ENCODE measurements around the gene GASK1A.

The GASK1A gene

GRCh38 chr3:42983927-42984326 lies 4.8 kb downstream of the GASK1A start:
- DNase-seq: no peak

DNA sequence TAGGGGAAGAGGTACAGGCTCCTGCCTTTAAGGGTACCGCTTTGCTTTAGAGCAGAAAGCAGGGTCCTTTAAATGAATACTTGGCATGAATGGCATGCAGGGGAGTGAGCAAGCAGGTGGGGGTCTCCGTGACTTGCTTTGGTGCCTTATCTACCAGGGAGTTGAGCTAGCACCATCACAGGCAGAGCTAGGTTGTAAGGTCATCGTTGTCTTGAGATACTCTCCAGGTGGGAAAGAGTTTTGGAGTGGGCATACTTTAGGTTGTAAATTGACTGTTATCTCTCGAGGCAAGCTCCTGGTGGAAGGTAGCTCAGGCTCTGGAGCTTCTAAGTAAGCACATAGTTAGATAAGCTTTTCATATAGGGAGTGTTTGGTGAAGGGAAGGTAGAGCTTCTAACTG lies 5.6 kb downstream of the GASK1A start:
- DNase-seq: no peak

- no peak for DNase-seq
Observed at GRCh38 chr3:42988097-42988496, 9.0 kb downstream of the GASK1A start.

DNA sequence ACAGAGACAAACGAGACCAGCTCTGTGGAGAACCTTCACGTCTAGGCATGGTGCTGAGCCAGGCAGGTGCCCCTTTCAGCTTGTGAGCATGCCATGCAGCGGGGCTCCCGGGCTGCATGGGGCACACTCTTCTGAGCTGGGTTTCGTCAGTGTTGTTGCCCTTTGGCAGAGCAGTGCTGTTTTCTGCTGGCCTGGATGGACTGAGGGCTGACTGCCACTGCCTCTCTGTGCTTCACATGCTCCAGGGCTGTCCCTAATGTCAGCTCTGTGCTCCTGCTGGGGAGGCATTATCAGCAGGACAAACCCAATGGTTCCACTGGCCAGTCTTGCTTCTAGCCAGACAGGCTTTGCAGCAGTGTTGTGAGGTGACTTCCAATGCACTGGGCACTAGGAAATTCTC lies 9.5 kb downstream of the GASK1A start:
- DNase-seq: no peak

GRCh38 chr3:42991341-42992315 lies 12.5 kb downstream of the GASK1A start:
- no peak for DNase-seq

DNA sequence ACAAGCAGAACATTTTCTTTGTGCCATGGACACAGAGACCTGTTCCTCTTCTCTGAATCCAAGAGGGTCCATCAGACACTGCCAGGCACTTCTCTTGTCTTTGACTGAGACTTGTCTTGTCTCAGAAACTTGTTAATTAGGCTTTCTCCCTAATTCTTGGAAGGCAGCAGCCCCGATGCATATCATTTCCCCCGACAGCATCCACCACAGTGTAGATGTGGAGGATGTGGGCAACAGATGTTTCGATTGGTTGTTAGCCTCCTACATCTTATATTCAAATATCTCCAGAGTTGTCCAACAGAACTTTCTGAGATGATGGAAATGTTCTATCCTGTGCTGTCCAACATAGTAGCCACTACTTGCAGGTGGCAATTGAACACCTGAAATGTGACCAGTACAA lies 15.5 kb downstream of the GASK1A start:
- no peak for DNase-seq

DNA sequence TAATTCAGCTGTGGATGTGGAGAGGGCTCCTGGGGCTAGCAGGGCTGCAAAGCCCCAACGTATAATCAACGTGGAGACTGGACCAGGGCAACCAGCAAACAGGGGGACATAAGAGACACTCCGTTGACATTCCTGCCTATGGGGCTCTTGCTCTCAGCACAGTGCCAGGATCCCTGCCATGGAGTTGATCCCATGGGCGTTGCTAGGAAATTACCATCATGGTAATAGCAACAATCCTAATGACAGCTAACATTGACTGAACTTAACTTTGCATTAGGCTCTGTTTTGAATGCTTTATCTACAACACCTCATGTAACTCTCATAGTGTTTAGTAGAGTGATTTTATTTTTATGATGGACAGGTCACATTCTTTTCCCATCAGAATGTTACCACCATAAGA lies 16.9 kb downstream of the GASK1A start:
- no peak for DNase-seq

DNA sequence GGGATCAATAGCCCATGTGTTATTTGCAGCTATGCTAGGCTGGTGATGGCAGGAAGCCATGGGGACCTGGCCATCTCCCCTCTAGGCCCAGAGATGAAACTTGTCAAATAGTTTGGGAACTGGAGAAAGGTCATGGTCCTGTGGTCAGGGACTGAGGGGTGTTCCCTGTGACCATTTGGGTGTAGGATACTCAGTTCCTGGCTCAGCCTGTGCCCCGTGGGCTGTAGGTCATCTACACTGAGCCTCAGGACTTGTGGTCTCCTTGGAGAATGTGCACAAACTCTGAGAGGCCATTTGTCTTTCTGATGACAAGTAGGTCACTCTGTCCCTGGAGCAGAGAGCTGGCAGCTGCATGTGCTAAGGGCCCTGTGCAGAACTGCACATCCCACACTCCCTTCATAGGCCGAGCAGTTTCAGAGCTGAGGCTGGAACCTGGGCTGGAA lies 17.5 kb downstream of the GASK1A start:
- no peak for DNase-seq

- DNase-seq: no peak
Observed at GRCh38 chr3:42999212-42999611, 20.1 kb downstream of the GASK1A start.

DNA sequence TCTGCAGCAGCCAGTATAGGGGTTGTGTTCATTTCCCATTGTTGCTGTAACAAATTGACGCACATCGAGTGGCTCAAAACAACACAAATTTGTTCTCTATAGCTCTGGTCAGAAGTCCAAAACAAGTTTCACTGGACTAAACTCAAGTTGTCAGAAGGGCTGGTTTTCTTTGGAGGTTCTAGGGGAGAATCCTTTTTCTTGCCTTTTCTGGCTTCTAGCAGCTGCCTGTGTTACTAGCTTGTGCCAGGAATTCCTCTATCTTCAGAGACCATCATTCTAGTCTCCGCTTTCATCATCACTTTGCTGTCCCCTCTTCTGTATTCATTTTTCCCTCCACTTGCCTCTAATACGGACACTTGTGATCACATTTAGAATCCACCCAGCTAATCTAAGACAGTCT lies 20.5 kb downstream of the GASK1A start:
- no peak for DNase-seq

GRCh38 chr3:43000387-43000786 lies 21.3 kb downstream of the GASK1A start:
- DNase-seq: no peak

- no peak for DNase-seq
Observed at GRCh38 chr3:43001094-43001553, 22.0 kb downstream of the GASK1A start.

GRCh38 chr3:43001556-43002121 lies 22.5 kb downstream of the GASK1A start:
- DNase-seq: no peak

GRCh38 chr3:43004282-43004681 lies 25.2 kb downstream of the GASK1A start:
- DNase-seq: no peak

DNA sequence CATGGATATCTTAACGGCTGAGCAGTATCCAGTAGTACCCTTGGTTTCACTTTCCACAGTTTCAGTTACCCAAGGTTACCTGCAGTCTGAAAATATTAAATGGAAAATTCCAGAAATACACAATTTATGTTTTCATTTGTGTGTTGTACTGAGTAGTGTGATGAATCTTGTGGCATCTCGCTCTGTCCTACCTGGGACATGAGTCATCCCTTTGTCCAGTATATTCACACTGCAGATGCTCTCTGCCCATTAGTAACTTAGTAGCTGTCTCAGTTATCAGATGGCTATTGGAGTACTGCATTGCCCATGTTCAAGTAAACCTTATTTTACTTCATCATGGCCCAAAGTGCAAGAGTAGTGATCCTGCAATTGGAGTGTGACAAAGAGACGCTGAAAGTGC lies 26.1 kb downstream of the GASK1A start:
- no peak for DNase-seq

- DNase-seq: no peak
Observed at GRCh38 chr3:43005981-43006380, 26.9 kb downstream of the GASK1A start.

GRCh38 chr3:43006825-43007224 lies 27.7 kb downstream of the GASK1A start:
- DNase-seq: no peak

- DNase-seq: no peak
Observed at GRCh38 chr3:43009547-43009946, 30.4 kb downstream of the GASK1A start.

DNA sequence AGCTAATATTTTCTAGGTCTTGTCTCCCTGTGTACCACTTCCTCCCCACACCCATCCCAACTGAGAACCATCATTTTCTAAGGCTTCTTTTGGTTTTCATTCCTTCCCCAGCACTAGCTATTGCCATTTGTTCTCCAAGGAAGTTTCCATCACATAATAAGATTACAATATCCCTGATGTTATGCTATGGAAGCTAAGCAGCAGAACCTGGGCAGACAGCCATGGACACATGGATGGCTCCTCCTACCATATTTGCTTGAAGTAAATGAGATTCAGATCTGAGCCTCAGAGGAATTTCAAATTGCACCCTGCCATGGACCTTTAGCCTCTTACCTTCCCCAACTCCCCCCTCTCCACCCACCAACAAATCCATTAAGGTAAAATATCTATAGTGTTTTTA lies 31.5 kb downstream of the GASK1A start:
- no peak for DNase-seq

GRCh38 chr3:43011638-43012037 lies 32.5 kb downstream of the GASK1A start:
- DNase-seq: no peak

DNA sequence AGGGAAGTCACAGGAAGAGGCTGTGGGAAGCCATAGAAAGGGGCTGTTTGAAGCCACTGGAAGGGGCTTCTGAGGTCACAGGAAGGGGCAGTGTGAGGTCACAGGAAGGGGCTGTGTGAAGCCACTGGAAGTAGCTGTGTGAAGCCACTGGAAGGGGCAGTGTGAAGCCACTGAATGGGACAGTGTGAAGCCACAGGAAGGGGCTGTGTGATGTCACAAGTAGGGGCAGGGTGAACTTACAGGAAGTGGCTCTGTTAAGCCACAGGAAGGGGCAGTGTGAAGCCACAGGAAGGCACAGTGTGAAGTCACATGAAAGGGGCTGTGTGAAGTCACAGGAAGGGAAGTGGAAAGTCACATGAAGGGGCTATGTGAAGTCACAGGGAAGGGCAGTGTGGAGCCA lies 33.1 kb downstream of the GASK1A start:
- no peak for DNase-seq

DNA sequence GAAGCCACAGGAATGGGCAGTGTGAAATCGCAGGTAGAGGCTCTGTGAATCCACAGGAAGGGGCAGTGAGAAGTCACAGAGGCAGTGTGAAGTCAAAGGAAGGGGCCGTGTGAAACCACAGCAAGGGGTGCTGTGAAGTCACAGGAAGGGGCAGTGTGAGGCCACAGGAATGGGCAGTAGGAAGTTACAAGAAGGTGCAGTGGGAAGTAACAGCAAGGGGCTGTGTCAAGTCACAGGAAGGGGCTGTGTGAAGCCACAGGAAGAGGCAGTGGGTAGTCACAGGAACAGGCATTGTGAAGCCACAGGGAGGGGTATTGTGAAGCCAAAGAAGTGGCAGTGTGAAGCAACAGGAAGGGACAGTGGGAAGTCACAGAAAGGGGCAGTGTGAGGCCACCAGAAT lies 34.1 kb downstream of the GASK1A start:
- no peak for DNase-seq

DNA sequence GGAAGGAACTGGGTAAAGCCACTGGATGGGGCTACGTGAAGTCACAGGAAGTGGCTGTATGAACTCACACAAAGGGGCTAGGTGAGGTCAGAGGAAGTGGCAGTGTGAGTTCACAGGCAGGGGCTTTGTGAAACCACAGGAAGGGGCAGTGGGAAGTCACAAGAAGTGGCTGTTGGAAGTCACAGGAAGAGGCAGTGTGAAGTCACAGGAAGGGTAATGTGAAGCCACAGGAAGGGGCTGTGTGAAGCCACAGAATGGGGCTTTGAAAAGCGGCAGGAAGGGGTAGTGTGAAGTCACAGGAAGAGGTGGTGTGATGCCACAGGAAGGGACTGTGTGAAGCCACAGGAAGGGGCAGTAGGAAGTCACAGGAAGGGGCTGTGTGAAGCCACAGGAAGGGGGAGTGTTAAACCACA lies 34.6 kb downstream of the GASK1A start:
- DNase-seq: no peak

DNA sequence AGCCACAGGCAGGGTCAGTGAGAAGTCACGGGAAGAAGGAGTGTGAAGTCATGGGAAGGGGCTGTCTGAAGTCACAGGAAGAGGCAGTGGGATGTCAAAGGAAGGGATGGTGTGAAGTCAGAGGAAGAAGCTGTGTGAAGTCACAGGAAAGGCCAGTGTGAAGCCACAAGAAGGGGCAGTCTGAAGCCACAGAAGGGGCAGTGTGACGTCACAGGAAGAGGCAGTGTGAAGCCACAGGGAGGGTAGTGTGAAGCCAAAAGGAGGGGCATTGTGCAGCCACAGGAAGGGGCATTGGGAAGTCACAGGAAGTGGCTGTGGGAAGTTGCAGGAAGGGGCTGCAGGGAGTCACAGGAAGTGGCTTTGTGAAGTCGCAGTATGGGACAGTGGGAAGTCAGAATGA lies 35.1 kb downstream of the GASK1A start:
- DNase-seq: no peak

All from DMS153 (cell line).